ENCODE results near the gene VAC14.

Gene VAC14

GRCh38 chr16:70670175-70670574 is 130.8 kb downstream of the VAC14 start:
- H3K4me3 ChIP-seq (ENCODE audit: low read length) = no peak overlapping the region
- TF ChIP-seq CTCF (conservative IDR thresholded peaks at IDR 0.05; ENCODE audit: low read depth, low read length) = no peak
- DNase-seq (ENCODE audit: low read depth) = no peak

GRCh38 chr16:70665806-70666735 is 134.9 kb downstream of the VAC14 start:
- no peak overlapping the region for H3K4me3 ChIP-seq (ENCODE audit: low read length)
- no peak for DNase-seq (ENCODE audit: low read depth)
- no peak for TF ChIP-seq CTCF (conservative IDR thresholded peaks at IDR 0.05; ENCODE audit: low read depth, low read length)

- no peak overlapping the region for H3K4me3 ChIP-seq (ENCODE audit: low read length)
- no peak for TF ChIP-seq CTCF (conservative IDR thresholded peaks at IDR 0.05; ENCODE audit: low read depth, low read length)
- no peak for DNase-seq (ENCODE audit: low read depth)
These were observed 135.8 kb downstream of the VAC14 start for GRCh38 chr16:70665113-70665694.

- no peak for TF ChIP-seq CTCF (conservative IDR thresholded peaks at IDR 0.05; ENCODE audit: low read depth, low read length)
- DNase-seq (ENCODE audit: low read depth) = no peak
- no peak overlapping the region for H3K4me3 ChIP-seq (ENCODE audit: low read length)
These were observed 136.4 kb downstream of the VAC14 start for GRCh38 chr16:70664325-70665112.

GRCh38 chr16:70663524-70664324 is 137.2 kb downstream of the VAC14 start:
- no peak overlapping the region for H3K4me3 ChIP-seq (ENCODE audit: low read length)
- DNase-seq (ENCODE audit: low read depth) = no peak
- TF ChIP-seq CTCF (conservative IDR thresholded peaks at IDR 0.05; ENCODE audit: low read depth, low read length) = no peak

GRCh38 chr16:70662991-70663523 is 137.9 kb downstream of the VAC14 start:
- no peak for DNase-seq (ENCODE audit: low read depth)
- no peak overlapping the region for H3K4me3 ChIP-seq (ENCODE audit: low read length)
- no peak for TF ChIP-seq CTCF (conservative IDR thresholded peaks at IDR 0.05; ENCODE audit: low read depth, low read length)

Data from retinal pigment epithelial cell (primary cell).